Activated CD8-positive, alpha-beta memory T cell treated with anti-CD3 and anti-CD28 coated beads, Interleukin-2, amount 50 U/mL, for 48 hours (primary cell): ENCODE measurements around the gene GAS7.
"Not testable (repeated sequence)": the region's sequence is repeated elsewhere in the genome, so short reads cannot be mapped to it uniquely, and the experiment has no call there.

Experiments
- DNase-seq: peaks from one replicate; pipeline ENCODE4 v3.0.0-alpha.2; 2020

GAS7 gene

DNA sequence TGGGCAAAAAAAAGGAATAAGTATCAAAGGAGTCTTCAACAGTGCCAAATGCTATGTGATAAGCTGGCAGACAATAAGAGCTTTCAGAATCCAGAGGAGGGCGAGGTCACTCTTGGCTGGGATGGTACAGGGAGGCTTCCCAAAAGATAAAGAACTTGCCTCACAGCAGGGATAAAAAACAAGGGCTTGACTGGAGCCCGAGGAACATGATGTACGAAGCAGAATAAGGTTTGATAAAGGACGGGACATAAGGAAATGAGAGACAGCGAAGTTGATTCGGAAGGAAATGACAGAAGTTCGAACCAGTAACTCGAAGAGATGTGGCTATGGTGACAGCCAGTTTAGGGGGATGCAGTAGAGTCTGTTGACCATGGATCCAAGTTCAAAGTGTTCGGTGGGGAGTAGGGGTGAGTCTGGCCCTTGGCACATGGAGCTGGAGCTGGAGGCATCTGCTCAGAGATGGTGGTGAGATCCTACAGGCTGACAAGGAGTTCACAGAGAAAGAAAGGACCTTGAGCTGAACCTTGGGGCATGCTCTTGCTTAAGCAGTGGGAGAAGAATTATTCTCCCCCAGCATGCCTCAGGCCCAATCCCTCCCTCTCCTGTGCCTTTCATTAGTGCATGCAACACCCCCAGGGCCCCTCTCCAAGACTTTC is 155.7 kb downstream of the GAS7 start:
- no peak for DNase-seq

DNA sequence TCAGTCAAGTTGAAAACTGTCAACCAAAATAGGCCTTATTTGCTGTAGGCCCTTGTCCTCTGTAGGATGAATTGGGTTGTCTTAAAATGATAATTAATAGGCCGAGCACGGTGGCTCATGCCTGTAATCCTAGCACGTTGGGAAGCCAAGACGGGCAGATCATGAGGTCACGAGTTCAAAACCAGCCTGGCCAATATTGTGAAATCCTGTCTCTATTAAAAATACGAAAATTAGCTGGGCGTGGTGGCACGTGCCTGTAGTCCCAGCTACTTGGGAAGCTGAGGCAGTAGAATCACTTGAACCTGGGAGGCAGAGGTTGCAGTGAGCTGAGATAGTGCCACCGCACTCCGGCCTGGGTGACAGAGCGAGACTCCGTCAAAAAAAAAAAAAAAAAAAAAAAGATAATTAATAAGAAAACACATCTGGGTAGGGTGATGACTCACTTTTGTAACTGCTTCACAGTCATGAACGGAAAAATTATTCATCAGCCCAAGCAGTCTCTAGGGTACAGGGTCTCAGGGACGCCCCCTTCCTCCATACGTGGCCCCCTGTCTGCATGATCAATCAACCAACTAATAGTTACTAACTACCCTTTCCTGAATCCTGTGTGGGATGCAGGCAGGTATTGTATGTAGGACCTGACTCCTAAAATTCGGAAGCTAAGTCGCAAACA is 156.4 kb downstream of the GAS7 start:
- no peak for DNase-seq

DNA sequence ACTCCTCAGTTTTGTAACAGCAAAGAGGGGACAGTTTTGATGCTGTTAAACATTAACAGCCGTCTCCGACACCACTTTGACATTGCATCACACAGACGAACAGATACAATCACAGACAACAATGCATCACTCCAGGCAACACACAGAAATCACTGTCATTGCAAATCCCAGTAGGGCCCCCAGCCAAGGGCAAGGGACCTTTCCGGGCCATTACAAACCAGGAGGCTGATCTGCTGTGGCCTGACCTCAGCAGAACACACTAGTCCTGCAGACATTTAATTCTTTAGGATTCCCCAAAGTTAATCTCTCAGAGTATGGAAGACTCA is 157.2 kb downstream of the GAS7 start:
- DNase-seq, result no peak

DNA sequence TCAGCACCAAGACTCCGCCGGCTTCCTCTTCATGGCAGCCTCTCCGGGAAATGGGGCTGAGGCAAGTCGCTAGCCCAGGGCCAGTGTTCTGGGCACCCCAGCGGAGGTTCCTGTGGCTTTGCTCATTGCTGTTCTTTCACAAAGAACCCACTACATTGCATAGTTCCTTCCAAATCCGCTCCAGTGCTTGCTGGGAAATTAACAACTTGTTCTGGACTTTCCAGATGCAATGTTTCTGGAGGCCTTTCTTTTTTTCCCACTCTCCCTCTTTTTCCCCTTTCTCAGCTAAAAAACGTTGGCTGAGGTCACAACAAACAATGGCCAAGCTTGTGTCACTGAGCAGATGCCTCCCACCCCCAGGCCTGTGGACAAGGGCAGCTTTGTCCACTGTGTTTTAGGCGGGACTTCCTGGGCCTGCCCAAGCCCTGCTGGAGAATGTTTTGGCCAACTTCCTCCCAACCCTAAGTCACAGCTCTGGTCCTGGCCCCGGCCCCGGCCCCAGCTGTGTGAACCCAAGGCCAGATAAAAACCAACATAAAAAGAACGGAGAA is 161.8 kb downstream of the GAS7 start:
- no peak for DNase-seq

- DNase-seq, result no peak
These were observed 162.5 kb downstream of the GAS7 start for GRCh38 chr17:10035885-10036284.

- DNase-seq, result no peak
These were observed 163.5 kb downstream of the GAS7 start for GRCh38 chr17:10034719-10035475.

DNA sequence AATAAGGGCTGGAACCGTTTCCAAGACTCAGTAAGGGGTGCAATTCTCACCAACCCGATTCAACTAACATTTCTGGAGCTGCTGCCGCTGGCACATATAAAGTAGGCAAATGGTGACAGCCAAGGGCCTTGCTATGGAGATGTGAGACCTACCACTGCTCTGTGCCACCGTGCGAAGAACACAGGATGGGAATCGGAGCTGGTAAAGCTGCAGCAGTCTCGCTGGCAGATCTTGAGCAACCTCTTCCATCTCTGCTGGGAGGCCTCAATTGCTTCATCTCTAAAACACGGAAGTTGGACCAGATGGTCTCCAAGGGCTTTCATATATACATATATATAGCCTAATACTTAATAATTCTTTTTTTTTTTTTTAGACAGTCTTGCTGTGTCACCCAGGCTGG is 164.4 kb downstream of the GAS7 start:
- DNase-seq, result no peak

DNA sequence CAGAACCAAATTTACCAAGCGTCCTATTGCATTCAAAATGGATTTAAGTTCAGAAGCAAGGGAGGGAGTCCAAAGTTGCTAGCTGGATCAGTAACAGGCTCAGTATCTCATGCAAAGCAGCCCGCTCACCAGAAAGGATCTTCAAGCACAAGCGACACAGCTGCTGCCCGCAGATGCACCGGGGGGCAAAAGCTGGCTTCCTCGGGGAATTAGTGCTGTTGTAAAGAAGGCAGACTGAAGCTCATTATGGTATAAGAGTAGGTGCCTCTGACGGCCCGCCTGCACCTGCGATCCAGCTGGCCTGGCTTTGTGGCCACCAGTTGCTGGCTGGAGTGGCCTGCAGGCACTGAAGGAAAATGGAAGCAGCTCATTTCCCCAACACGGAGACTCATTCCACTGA is 165.0 kb downstream of the GAS7 start:
- no peak for DNase-seq

- no peak for DNase-seq
These were observed 166.1 kb downstream of the GAS7 start for GRCh38 chr17:10032118-10032852.

- DNase-seq, result no peak
These were observed 166.8 kb downstream of the GAS7 start for GRCh38 chr17:10031606-10032005.

GRCh38 chr17:10031127-10031526 is 167.3 kb downstream of the GAS7 start:
- no peak for DNase-seq

- no peak for DNase-seq
These were observed 169.3 kb downstream of the GAS7 start for GRCh38 chr17:10029129-10029528.

GRCh38 chr17:10025976-10026901 is 172.2 kb downstream of the GAS7 start:
- DNase-seq, result no peak

GRCh38 chr17:10025224-10025623 is 173.2 kb downstream of the GAS7 start:
- DNase-seq, result no peak

DNA sequence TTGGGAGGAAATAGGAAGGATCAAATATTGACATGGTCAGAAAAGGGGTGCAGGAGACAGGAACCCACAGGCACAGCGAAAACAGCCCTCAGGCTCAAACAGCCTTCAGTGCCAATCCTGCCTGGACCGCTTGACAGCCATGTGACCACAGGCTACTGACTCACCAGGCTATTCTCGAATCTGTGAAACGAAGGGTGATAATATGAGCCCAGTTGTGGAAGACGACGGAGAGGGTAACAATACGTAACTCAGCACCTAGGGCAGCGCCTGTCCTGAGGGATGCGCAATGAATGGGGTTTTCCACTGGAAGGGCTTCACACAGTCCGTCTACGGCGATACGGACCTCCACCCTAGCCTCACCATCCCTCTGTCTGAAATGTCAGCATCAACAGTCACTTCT is 176.0 kb downstream of the GAS7 start:
- DNase-seq, result no peak

DNA sequence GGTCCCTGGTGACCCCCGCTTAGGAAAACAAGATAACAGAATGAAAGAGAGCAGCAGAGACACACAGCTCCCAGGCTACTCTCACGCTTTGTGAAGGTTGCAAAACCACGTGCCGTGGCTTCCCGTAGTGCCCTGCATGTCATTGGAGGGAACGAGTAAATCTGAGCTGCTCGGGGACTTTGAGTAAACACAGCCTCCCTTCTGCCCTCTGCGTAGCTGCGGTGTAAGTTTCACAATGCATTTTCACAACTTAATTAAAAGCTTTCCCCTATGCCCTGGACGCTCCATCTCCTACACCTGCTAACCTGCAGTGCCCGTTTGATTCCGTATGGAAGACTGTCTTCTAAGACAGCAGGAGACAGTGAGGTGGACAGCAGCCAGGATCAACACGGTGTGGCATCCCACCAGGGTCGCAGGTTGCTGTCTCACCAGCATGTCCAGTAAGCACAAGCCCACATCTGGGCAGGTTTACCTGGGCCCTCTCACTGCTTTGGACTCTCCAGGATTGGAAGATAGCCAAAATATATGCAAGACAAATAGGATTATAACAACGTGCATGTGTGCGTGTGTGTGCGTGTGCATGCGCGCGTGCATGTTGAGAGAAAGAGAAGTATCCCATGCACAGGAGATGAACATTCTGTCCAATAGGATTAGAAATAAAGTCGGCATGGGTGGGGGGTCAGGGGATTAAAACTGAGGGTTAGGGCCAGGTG is 177.0 kb downstream of the GAS7 start:
- no peak for DNase-seq

- no peak for DNase-seq
These were observed 178.4 kb downstream of the GAS7 start for GRCh38 chr17:10019941-10020451.

DNA sequence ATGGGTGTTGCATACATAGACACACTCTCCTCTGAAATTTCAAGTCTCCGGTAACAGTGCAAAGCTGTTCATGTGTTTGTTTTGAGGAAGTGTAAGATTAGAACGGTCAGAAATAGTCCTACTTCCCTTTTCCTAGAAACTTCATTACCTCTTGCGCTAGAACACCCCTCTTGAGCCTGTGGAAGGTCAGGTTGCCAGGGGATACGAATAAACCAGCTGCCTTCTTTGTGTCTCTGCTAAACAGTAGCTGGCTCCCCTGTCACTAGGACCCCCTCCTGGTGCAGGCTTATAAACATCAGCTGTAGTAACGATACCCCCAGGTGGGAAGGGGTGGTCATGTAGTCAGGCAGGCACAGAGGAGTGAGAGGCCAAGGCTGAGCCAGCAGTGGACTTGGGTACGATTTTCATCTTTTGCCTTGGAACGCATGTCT is 179.9 kb downstream of the GAS7 start:
- no peak for DNase-seq

- not testable (repeated sequence) for DNase-seq
These were observed 181.3 kb downstream of the GAS7 start for GRCh38 chr17:10016958-10017570.

DNA sequence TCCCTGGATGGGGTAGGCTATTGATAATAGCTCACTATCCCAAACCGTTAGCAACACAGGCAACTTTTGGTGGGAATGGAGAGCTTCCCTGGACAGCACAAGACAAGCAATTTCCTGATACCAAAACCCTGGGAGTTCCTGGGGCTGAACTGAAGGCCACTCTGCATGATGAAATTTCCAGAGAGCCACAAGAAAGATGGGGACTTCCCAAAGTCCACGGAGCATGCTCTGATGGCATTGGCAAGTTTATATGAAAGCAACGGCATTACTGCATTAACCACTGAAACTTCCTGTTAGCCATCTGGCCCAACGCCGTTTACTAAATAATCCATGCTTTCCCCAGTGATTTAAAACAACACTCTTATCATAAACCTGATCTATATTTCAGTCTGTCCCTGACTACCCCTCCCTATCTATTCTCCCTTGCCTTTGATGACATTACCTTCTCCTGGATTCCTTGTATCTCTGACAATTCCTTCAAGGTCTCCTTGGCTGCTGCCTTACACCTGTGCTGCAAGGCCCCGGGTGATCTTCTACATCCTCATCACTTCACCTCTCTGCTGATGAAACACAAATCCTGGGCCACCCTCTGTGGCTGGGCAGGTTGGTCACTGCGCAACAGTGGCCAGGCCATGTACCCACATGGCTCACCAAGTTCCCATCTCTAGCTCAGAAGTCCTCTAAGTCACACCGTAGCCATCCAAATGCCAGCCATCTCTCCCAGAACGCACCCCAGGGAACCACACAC is 184.9 kb downstream of the GAS7 start:
- no peak for DNase-seq
